Measurements from ENCODE around the gene LPGAT1.

Gene LPGAT1

DNA sequence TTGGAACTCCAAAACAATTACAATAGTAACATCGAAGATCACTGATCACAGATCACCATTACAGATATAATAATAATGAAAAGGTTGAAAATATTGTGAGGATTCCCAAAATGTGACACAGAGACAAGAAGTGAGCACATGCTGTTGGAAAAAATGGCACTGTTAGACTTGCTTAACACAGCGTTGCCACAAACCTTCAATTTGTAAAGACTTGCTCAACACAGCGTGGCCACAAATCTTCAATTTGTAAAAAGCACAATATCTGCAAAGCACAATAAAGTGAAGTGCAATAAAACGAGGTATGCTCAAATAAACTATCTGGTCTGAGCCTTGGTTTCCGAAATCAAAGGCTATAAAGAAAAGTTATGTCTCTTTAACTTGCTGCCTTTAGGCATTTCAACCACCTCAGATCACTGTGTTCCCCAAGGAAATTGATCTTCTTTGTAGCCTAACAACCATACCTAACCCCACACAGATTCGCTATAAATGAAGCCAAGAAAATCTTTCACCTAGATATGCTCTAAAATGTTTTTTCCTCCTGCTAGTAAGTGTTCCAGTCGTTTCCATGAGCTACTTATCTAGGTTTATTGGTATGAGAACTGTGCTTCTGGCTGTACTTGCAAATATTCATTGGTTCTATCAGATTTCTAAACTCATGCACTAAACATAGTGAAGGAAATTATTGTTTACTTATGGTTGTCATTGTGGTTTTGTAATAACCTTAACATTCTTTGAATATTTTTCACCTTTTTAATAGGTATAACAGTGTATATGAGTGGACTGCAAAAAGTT, 13.1 kb upstream of the LPGAT1 start:
- Histone ChIP-seq H3K9ac (ENCODE audit: low read length in 2 of 2) (no peak overlapping the region), H3K4me1 (ENCODE audit: control insufficient read depth, insufficient read depth, low read length) (peaks cover 3% of the 10 kb centered on the region), H3K36me3 (ENCODE audit: control insufficient read depth in 2 of 2, insufficient read depth in 2 of 2, low read length in 2 of 2) (no peaks in the 10 kb centered on the region), H3K27ac (ENCODE audit: low read length) (no peak overlapping the region), H3K9me3 (ENCODE audit: control insufficient read depth in 2 of 2, low read length in 2 of 2) (no peaks in the 10 kb centered on the region), H3K4me3 (ENCODE audit: low read length in 2 of 2) (no peak overlapping the region), H3K27me3 (ENCODE audit: control insufficient read depth in 1 of 2, insufficient read depth in 2 of 2, low read length in 2 of 2) (no peaks in the 10 kb centered on the region)

DNA sequence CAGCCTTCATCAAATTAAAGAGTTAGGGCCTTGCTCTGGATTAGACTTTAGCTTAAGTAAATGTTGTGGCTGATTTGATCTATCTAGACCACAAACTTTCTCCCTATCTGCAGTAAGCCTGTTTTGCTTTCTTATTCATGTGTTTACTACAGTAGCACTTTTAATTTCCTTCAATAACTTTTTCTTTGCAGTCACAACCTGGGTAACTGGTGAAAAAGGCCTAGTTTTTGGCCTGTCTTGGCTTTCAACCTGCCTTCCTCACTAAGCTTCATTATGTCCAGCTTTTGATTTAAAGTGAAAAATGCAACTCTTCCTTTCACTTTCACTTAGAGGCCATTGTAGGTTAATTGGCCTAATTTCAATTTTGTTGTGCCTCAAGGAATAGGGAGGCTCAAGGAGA, 12.5 kb upstream of the LPGAT1 start:
- Histone ChIP-seq H3K4me1 (ENCODE audit: control insufficient read depth, insufficient read depth, low read length) (peaks cover 3% of the 10 kb centered on the region), H3K9ac (ENCODE audit: low read length in 2 of 2) (no peak overlapping the region), H3K4me3 (ENCODE audit: low read length in 2 of 2) (no peak overlapping the region)

DNA sequence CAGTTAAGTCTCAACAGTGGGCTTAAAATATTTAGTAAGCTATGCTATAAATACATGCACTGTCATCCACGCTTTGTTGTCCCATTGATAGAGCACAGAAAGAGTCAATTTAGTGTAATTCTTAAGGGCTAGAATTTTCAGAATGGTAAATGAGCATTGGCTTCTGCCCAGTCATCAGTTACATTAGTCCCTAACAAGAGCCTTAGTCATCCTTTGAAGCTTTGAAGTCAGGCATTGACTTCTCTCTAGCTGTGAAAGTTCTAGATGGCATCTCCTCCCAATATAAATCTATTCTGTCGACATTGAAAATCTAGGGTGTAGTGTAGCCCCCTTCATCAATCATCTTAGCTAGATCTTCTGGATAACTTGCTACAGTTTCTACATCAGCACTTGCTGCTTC, 12.0 kb upstream of the LPGAT1 start:
- Histone ChIP-seq H3K9ac (ENCODE audit: low read length in 2 of 2) (no peak overlapping the region), H3K4me3 (ENCODE audit: low read length in 2 of 2) (no peak overlapping the region), H3K27ac (ENCODE audit: low read length) (no peak overlapping the region), H3K27me3 (ENCODE audit: control insufficient read depth in 1 of 2, insufficient read depth in 2 of 2, low read length in 2 of 2) (no peaks in the 10 kb centered on the region), H3K9me3 (ENCODE audit: control insufficient read depth in 2 of 2, low read length in 2 of 2) (no peaks in the 10 kb centered on the region), H3K4me1 (ENCODE audit: control insufficient read depth, insufficient read depth, low read length) (peaks cover 3% of the 10 kb centered on the region), H3K36me3 (ENCODE audit: control insufficient read depth in 2 of 2, insufficient read depth in 2 of 2, low read length in 2 of 2) (no peaks in the 10 kb centered on the region)

More for the DNA sequence above, 12.5 kb upstream of the LPGAT1 start:
- Histone ChIP-seq H3K9me3 (ENCODE audit: control insufficient read depth in 2 of 2, low read length in 2 of 2) (no peaks in the 10 kb centered on the region), H3K27ac (ENCODE audit: low read length) (no peak overlapping the region), H3K27me3 (ENCODE audit: control insufficient read depth in 1 of 2, insufficient read depth in 2 of 2, low read length in 2 of 2) (no peaks in the 10 kb centered on the region), H3K36me3 (ENCODE audit: control insufficient read depth in 2 of 2, insufficient read depth in 2 of 2, low read length in 2 of 2) (no peaks in the 10 kb centered on the region)

DNA sequence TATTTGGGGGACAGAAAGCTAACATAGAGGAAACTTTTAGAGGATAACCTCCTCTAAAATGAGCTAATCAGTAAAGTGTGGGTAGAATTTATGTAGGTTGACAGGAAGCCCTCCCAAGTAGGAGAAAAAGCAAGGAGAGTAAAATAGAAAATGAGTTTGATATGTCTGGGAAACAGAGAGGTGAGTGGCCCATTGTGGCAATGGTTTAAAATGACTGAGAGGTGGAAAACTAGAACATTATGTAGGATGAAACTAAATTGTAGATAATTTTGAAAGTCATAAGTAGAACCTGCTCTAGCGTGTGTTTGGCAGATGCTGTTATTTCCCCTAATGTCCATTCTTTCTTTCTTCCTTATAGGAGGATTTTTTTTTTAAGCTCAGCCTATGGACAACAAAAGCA, 8.5 kb upstream of the LPGAT1 start:
- no peak overlapping the region for H3K27ac ChIP-seq (ENCODE audit: low read length)
- H3K9ac ChIP-seq (ENCODE audit: low read length in 2 of 2): no peak overlapping the region
- no peaks in the 10 kb centered on the region for H3K36me3 ChIP-seq (ENCODE audit: control insufficient read depth in 2 of 2, insufficient read depth in 2 of 2, low read length in 2 of 2)
- no peaks in the 10 kb centered on the region for H3K9me3 ChIP-seq (ENCODE audit: control insufficient read depth in 2 of 2, low read length in 2 of 2)
- H3K4me3 ChIP-seq (ENCODE audit: low read length in 2 of 2): no peak overlapping the region
- no peaks in the 10 kb centered on the region for H3K27me3 ChIP-seq (ENCODE audit: control insufficient read depth in 1 of 2, insufficient read depth in 2 of 2, low read length in 2 of 2)
- H3K4me1 ChIP-seq (ENCODE audit: control insufficient read depth, insufficient read depth, low read length): peaks cover 3% of the 10 kb centered on the region

DNA sequence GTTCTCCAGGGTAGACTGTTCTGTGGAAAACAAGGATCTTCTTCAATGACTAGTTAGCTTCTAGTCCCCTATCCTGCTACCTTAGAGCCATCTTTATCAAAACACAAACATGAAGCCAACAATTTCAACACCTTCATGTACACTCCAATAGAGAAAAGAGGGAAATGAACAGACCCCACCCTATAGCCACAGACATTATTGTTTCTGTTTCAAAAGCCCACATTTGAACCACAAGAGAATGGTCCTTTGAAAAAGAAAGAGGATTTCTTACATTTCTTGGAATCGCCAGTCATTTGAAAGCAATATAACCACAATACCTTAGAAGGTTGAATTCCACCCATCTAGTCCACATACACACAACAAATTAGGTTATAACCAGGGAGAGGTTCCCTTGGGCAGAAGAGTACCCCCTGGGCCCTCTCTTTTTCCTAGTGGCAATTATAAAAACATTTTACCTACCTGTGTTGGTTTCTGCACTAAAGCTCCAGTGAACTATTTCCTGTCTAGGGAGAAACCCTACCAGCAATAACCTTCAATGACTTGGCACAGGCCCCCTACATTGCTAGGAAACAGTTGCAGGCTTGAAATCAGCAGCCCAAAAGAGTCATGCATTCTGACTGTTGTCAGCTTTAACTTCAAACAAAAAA, 2.7 kb upstream of the LPGAT1 start:
- no peak overlapping the region for H3K4me3 ChIP-seq (ENCODE audit: low read length in 2 of 2)
- H3K9me3 ChIP-seq (ENCODE audit: control insufficient read depth in 2 of 2, low read length in 2 of 2): no peaks in the 10 kb centered on the region
- no peak overlapping the region for H3K9ac ChIP-seq (ENCODE audit: low read length in 2 of 2)
- H3K36me3 ChIP-seq (ENCODE audit: control insufficient read depth in 2 of 2, insufficient read depth in 2 of 2, low read length in 2 of 2): no peaks in the 10 kb centered on the region
- H3K27ac ChIP-seq (ENCODE audit: low read length): no peak overlapping the region
- peaks cover 7% of the 10 kb centered on the region for H3K4me1 ChIP-seq (ENCODE audit: control insufficient read depth, insufficient read depth, low read length)
- no peaks in the 10 kb centered on the region for H3K27me3 ChIP-seq (ENCODE audit: control insufficient read depth in 1 of 2, insufficient read depth in 2 of 2, low read length in 2 of 2)

DNA sequence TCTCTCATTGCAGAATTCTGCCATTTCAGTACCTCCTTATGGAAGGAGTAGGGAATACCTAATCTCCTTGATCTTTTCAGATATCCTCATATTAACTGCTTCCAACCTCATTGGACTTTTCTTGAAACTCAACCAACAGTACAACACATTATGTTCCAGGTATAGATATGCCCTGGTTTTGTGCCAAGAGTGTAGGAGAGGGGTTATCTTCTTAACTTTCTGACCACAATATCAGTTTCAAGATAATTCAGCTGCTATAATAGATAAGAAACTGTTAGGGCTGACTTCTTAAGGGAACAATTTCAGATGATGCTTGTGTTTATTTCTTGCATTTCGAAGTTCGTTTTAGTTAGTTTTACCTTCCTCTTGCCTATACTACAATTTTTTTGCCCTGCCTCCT, 2.1 kb upstream of the LPGAT1 start:
- H3K9me3 ChIP-seq (ENCODE audit: control insufficient read depth in 2 of 2, low read length in 2 of 2): no peaks in the 10 kb centered on the region
- H3K4me3 ChIP-seq (ENCODE audit: low read length in 2 of 2): no peak overlapping the region
- H3K27me3 ChIP-seq (ENCODE audit: control insufficient read depth in 1 of 2, insufficient read depth in 2 of 2, low read length in 2 of 2): no peaks in the 10 kb centered on the region
- H3K4me1 ChIP-seq (ENCODE audit: control insufficient read depth, insufficient read depth, low read length): peaks cover 7% of the 10 kb centered on the region
- H3K9ac ChIP-seq (ENCODE audit: low read length in 2 of 2): no peak overlapping the region
- no peaks in the 10 kb centered on the region for H3K36me3 ChIP-seq (ENCODE audit: control insufficient read depth in 2 of 2, insufficient read depth in 2 of 2, low read length in 2 of 2)
- no peak overlapping the region for H3K27ac ChIP-seq (ENCODE audit: low read length)

DNA sequence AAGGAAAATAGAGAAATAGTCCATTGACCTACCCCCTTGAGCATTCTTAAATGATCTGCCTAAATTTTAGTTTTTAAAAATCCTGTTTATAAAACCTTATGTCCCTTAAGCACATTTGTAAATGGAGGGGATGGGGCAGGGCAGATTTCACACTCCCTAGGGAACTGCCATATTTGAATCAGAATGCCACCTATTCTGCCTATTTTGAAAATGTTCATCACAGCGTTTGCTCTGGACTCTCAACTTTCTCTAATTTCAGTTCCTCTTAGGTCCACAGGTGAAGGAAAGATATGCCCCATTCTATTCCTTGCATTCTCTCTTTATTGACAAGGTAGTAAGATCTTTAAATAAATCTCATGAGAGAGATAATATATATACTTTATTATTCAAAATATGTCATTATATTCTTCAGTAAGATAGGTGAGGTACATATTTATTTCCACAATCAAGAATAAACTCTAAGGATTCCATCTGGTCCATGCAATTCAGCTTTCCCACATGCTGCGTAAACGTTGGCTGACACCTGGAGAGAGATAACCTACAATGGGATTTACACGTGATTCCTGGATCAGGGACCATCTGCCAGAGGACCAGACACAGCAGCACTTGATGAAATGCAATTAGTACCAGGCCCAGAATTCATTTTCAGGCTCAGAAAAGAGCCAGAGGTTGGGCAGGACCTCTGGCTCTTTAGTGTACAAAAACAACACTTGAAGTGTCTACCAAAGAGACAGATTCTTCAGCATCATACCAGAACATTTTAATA, 1.2 kb upstream of the LPGAT1 start:
- H3K4me3 ChIP-seq (ENCODE audit: low read length in 2 of 2): no peak overlapping the region
- no peaks in the 10 kb centered on the region for H3K27me3 ChIP-seq (ENCODE audit: control insufficient read depth in 1 of 2, insufficient read depth in 2 of 2, low read length in 2 of 2)
- H3K4me1 ChIP-seq (ENCODE audit: control insufficient read depth, insufficient read depth, low read length): peaks cover 7% of the 10 kb centered on the region
- no peak overlapping the region for H3K9ac ChIP-seq (ENCODE audit: low read length in 2 of 2)
- H3K27ac ChIP-seq (ENCODE audit: low read length): no peak overlapping the region
- H3K36me3 ChIP-seq (ENCODE audit: control insufficient read depth in 2 of 2, insufficient read depth in 2 of 2, low read length in 2 of 2): no peaks in the 10 kb centered on the region
- no peaks in the 10 kb centered on the region for H3K9me3 ChIP-seq (ENCODE audit: control insufficient read depth in 2 of 2, low read length in 2 of 2)

DNA sequence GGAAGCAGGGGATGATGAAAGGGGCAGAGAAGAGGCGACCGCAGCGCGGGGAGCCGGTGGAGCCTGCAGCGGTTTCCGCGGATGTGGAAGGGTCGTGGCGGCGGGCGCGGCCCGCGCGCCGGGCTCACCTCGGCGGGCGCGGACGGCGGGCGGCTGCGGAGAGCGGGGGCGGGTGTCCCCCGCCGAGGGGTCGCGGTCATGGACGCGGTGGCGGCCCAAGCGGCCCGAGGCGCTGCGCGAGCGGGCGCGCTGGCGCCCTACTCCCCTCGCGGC, 572 bp downstream of the LPGAT1 start:
- no peaks in the 10 kb centered on the region for H3K36me3 ChIP-seq (ENCODE audit: control insufficient read depth in 2 of 2, insufficient read depth in 2 of 2, low read length in 2 of 2)
- peak overlapping the region; percentile 47 to 82 for H3K4me3 ChIP-seq (ENCODE audit: low read length in 2 of 2)
- H3K9ac ChIP-seq (ENCODE audit: low read length in 2 of 2): peak overlapping the region; percentile 75 to 79
- H3K27me3 ChIP-seq (ENCODE audit: control insufficient read depth in 1 of 2, insufficient read depth in 2 of 2, low read length in 2 of 2): no peaks in the 10 kb centered on the region
- no peaks in the 10 kb centered on the region for H3K9me3 ChIP-seq (ENCODE audit: control insufficient read depth in 2 of 2, low read length in 2 of 2)
- no peak overlapping the region for H3K27ac ChIP-seq (ENCODE audit: low read length)
- peaks cover 7% of the 10 kb centered on the region for H3K4me1 ChIP-seq (ENCODE audit: control insufficient read depth, insufficient read depth, low read length)

DNA sequence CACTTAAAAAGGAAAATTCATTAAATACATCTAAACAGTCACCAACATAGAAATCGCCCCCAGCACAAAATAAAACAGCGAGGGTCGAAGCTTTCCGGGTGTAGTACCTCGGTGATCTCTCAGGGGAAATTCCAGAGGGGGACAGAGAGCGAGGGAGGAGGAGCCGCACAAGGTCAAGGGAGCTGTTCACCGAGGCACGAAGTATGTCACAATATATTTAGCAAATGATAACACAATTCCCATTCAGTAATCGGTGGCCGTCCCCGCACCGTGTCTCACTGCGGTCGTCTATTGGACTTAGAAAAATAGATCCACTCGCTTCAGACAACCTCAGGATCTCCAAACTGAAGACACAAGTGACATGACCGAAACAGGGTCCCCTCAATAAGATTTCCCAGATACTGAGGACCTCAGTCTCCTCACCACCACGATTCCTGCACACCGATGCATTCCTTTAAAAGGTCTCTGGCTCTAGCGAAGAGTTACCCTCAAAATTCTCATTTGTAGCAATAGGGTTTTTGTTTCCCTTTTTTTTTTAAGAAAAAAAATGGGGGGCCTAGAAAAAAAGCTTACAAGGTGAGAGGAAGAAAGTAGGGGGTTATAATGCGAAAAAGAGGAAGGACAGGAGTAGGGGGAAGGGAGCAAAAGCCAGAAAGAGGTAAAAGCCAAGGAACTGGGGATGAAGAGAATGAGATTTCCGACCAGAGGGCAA, 1.1 kb downstream of the LPGAT1 start:
- no peaks in the 10 kb centered on the region for H3K27me3 ChIP-seq (ENCODE audit: control insufficient read depth in 1 of 2, insufficient read depth in 2 of 2, low read length in 2 of 2)
- H3K9me3 ChIP-seq (ENCODE audit: control insufficient read depth in 2 of 2, low read length in 2 of 2): no peaks in the 10 kb centered on the region
- H3K27ac ChIP-seq (ENCODE audit: low read length): no peak overlapping the region
- H3K4me3 ChIP-seq (ENCODE audit: low read length in 2 of 2): peak overlapping the region; percentile 47 to 82
- H3K4me1 ChIP-seq (ENCODE audit: control insufficient read depth, insufficient read depth, low read length): peaks cover 7% of the 10 kb centered on the region
- H3K9ac ChIP-seq (ENCODE audit: low read length in 2 of 2): peak overlapping the region; percentile 75 to 79
- no peaks in the 10 kb centered on the region for H3K36me3 ChIP-seq (ENCODE audit: control insufficient read depth in 2 of 2, insufficient read depth in 2 of 2, low read length in 2 of 2)

DNA sequence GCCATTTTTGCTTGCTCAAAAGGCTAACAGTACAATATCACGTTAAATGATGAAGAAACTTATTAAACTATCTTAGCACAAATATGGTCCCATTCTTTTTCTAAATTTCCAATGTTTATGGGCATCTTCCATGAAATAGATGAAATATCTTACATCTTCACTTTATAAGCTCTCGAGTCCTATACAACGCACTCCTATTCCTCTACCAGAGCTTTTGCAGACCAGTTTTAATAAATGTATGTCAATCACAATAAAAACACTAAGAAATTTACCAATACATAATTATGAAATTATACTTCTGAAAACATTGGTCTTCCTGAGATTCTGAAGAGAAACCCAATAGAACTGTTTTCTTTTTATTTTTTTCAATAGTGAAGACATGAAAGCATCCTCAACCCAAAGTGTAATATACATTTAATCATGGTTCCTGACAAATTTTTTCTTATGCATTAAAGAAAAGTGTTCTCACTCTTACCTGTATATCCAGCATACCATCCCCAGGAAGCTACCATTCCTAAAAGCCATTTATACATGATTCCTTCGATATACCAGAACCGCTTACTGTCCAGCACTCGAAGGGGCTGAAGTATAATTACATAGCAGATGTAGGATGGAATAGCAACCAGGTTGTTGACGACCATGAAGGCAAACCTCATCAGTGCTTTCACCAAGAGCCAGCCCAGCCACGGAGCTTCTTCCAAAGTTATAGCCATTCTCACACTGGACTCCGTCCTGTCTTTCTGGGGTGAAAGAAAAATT, 1.8 kb downstream of the LPGAT1 start:
- peaks cover 0 to 3% of the 10 kb centered on the region in 2 donors for H3K36me3 ChIP-seq (ENCODE audit: control insufficient read depth in 2 of 2, insufficient read depth in 2 of 2, low read length in 2 of 2)
- peak overlapping the region; percentile 13 to 79 for H3K9ac ChIP-seq (ENCODE audit: low read length in 2 of 2)
- H3K27me3 ChIP-seq (ENCODE audit: control insufficient read depth in 1 of 2, insufficient read depth in 2 of 2, low read length in 2 of 2): no peaks in the 10 kb centered on the region
- peaks cover 7% of the 10 kb centered on the region for H3K4me1 ChIP-seq (ENCODE audit: control insufficient read depth, insufficient read depth, low read length)
- no peak overlapping the region for H3K27ac ChIP-seq (ENCODE audit: low read length)
- peak overlapping the region; percentile 47 to 82 for H3K4me3 ChIP-seq (ENCODE audit: low read length in 2 of 2)
- H3K9me3 ChIP-seq (ENCODE audit: control insufficient read depth in 2 of 2, low read length in 2 of 2): no peaks in the 10 kb centered on the region
